ENCODE results near the gene RARA. TPM values are rescaled to one million over a fixed set of nuclear protein-coding genes. Genes with fewer than 3 reads are reported as not detected.

Gene RARA
- total and polyA plus RNA-seq, 2 of the 4 experiments (the other 2 are of a cell fraction) = 9.0 to 12.7 TPM

DNA sequence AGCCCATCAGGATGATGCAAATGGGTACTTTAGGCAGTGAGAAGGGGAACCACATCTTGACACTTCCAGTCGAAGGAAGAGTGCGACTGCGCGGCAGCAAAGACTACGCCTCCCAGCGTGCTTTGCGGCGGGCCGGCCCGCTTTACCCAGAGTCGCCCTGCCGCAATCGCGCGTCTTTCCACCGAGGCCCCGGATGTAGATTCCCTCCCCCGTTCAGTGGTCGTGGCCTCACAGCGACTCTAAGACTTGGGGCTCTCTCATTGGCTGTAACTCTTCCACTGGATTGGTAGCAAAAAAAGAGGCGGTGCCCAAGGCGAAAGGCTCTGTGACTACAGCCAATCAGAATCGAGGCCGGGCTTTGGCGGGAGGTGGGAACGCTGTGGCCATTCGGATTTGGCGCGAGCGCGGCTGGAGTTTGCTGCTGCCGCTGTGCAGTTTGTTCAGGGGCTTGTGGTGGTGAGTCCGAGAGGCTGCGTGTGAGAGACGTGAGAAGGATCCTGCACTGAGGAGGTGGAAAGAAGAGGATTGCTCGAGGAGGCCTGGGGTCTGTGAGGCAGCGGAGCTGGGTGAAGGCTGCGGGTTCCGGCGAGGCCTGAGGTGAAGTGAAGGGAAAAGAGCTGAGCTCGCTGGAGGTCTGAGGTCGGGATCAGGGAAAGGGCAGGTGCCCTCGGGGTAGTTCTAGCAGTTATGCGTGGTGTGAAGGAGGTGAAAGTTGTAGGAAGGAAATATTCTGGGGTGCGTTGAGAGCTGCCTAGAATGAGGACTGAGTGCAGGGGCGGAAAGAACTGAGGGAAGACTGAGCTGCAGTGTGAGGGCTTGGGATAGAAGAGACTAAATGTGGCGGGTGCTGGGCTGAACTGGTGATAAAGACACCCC lies 21.2 kb upstream of the RARA start, which contains the start of gene CDC6:
Gene CDC6, plus strand, starts transcription at position 386 of the 876 bp plus-strand sequence. CDS start 1,542 bp downstream, outside the sequence.
- Histone ChIP-seq H2BK15ac (ENCODE audit: low read depth, low read length) (peak within 1 kb of the TSS; percentile 12; the same call in 1 of the 3 replicates), H4K20me1 (ENCODE audit: insufficient read depth, low read length) (peaks cover 7% of the 10 kb centered on the region; the same call in 1 of the 2 replicates), H2AFZ (replicated peaks; ENCODE audit: low read length, poor library complexity) (peak within 1 kb of the TSS; percentile 91), H4K91ac (ENCODE audit: insufficient read depth, low read depth, low read length) (peak within 1 kb of the TSS; percentile 22; the same call in 1 of the 2 replicates), H2BK20ac (ENCODE audit: low read depth, low read length) (no peak within 1 kb of the TSS; the same call in 1 of the 2 replicates), H3K14ac (replicated peaks; ENCODE audit: low read depth, low read length) (peak within 1 kb of the TSS; percentile 89), H3K9me3 (ENCODE audit: control insufficient read depth, insufficient read depth, low read length) (no peaks in the 10 kb centered on the region), H3K36me3 (ENCODE audit: control insufficient read depth, insufficient read depth, low read length) (no peaks in the 10 kb centered on the region), H3K27me3 (ENCODE audit: control insufficient read depth, insufficient read depth, low read length) (no peaks in the 10 kb centered on the region), H3K18ac (ENCODE audit: low read depth, low read length) (peak within 1 kb of the TSS; percentile 60), H3K9me1 (ENCODE audit: insufficient read depth, low read length) (peaks cover 17% of the 10 kb centered on the region), H2BK5ac (ENCODE audit: low read depth, low read length, poor library complexity, severe bottlenecking) (peak within 1 kb of the TSS; percentile 51), H2BK120ac (ENCODE audit: low read depth, low read length) (0 out of 2 replicates have a peak within 1 kb of the TSS, but pooled peaks have one; percentile 52), H3K79me1 (ENCODE audit: low read depth in 1 of 2, low read length in 2 of 2) (peaks cover 11 to 26% of the 10 kb centered on the region in 2 experiments; a peak in 3 of 4 replicates), H3K4me2 (ENCODE audit: low read depth, low read length) (peak within 1 kb of the TSS; percentile 93), H3K4me3 (ENCODE audit: insufficient read depth, low read depth, low read length) (peak within 1 kb of the TSS; percentile 66), H4K8ac (ENCODE audit: low read depth in 2 of 2, low read length in 2 of 2) (peak within 1 kb of the TSS; percentile 55 to 96), H3K27ac (ENCODE audit: insufficient read depth, low read length) (peak within 1 kb of the TSS; percentile 29), H3K56ac (ENCODE audit: extremely low read depth, insufficient read depth, low read length) (peak within 1 kb of the TSS; percentile 27), H4K5ac (ENCODE audit: low read depth, low read length) (peak within 1 kb of the TSS; percentile 86), H3K23ac (ENCODE audit: low read depth, low read length) (peak within 1 kb of the TSS; percentile 13; the same call in 1 of the 2 replicates), H3K9ac (ENCODE audit: low read depth, low read length) (peak within 1 kb of the TSS; percentile 62; the same call in 1 of the 2 replicates), H2AK9ac (replicated peaks; ENCODE audit: low read depth, low read length, poor library complexity) (peak within 1 kb of the TSS; percentile 70), H3K4ac (ENCODE audit: low read depth, low read length) (peak within 1 kb of the TSS; percentile 79), H3K4me1 (ENCODE audit: control insufficient read depth, insufficient read depth, low read length) (peaks cover 13% of the 10 kb centered on the region), H2AK5ac (ENCODE audit: low read depth, low read length) (peak within 1 kb of the TSS; percentile 92; the same call in 1 of the 2 replicates)
- dilution Hi-C loops (cut with HindIII; ENCODE audit: low sequenced_read_pairs, unreplicated experiment) = no loop called here
- peak; percentile 99 for DNase-seq
- POLR2A ChIA-PET (ENCODE audit: unreplicated experiment) = no interaction called here
- no TSS peak for BruUV-seq (replicated peaks)
- intact Hi-C loops (cut with micrococcal nuclease) = no loop called here
- in situ Hi-C loops (cut with MboI; ENCODE audit: low sequenced_read_pairs) = loop anchor here (10.0 kb wide), 1 partner anchor 263 kb away; no protein-coding TSS in a partner anchor
- 0% methylated on average over 26 of the region's 47 CpGs; no CpG with 5 or more reads in 1 of the 2 experiments for WGBS, 2 experiments (ENCODE audit: extremely low coverage in 2 of 2, insufficient read length in 1 of 2)
- CTCF ChIA-PET = no interaction called here
- ATAC-seq (ENCODE audit: low read depth) = peak; percentile 88
- TF ChIP-seq CEBPB (IDR thresholded peaks at IDR 0.05; ENCODE audit: low read depth, low read length) (peak; percentile 65), MXI1 (IDR thresholded peaks at IDR 0.05; ENCODE audit: borderline replicate concordance, low read depth, low read length) (peak; percentile 94), RFX5 (IDR thresholded peaks at IDR 0.05; ENCODE audit: low read depth, low read length) (no peak), RCOR1 (IDR thresholded peaks at IDR 0.05; ENCODE audit: insufficient replicate concordance, low read length) (no peak), POLR2A (IDR thresholded peaks at IDR 0.05; ENCODE audit: low read depth, low read length) (peak; percentile 85), MAZ (IDR thresholded peaks at IDR 0.05; ENCODE audit: borderline replicate concordance, low read depth, low read length) (0 out of 2 replicates have a peak, but pooled peaks have one; percentile 20), SMC3 (IDR thresholded peaks at IDR 0.05; ENCODE audit: low read depth, low read length) (no peak), FOS (IDR thresholded peaks at IDR 0.05; ENCODE audit: low read depth, low read length) (0 out of 2 replicates have a peak, but pooled peaks have one; percentile 33), MAFK (IDR thresholded peaks at IDR 0.05; ENCODE audit: low read depth, low read length) (no peak), NFE2L2 (IDR thresholded peaks at IDR 0.05; ENCODE audit: low read depth, low read length) (no peak), RAD21 (IDR thresholded peaks at IDR 0.05; ENCODE audit: low read length) (no peak)
- TF ChIP-seq, protein P1, sequence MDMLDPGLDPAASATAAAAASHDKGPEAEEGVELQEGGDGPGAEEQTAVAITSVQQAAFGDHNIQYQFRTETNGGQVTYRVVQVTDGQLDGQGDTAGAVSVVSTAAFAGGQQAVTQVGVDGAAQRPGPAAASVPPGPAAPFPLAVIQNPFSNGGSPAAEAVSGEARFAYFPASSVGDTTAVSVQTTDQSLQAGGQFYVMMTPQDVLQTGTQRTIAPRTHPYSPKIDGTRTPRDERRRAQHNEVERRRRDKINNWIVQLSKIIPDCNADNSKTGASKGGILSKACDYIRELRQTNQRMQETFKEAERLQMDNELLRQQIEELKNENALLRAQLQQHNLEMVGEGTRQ (IDR thresholded peaks at IDR 0.05; ENCODE audit: low read depth, low read length) = no peak
- TF ChIP-seq, protein P2, sequence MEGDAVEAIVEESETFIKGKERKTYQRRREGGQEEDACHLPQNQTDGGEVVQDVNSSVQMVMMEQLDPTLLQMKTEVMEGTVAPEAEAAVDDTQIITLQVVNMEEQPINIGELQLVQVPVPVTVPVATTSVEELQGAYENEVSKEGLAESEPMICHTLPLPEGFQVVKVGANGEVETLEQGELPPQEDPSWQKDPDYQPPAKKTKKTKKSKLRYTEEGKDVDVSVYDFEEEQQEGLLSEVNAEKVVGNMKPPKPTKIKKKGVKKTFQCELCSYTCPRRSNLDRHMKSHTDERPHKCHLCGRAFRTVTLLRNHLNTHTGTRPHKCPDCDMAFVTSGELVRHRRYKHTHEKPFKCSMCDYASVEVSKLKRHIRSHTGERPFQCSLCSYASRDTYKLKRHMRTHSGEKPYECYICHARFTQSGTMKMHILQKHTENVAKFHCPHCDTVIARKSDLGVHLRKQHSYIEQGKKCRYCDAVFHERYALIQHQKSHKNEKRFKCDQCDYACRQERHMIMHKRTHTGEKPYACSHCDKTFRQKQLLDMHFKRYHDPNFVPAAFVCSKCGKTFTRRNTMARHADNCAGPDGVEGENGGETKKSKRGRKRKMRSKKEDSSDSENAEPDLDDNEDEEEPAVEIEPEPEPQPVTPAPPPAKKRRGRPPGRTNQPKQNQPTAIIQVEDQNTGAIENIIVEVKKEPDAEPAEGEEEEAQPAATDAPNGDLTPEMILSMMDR (conservative IDR thresholded peaks at IDR 0.05; ENCODE audit: low read depth, low read length) = no peak

Data from IMR-90 (cell line).